ENCODE measurements around the gene SLC35D3. TPM values are rescaled to one million over a fixed set of nuclear protein-coding genes. Genes with fewer than 3 reads are reported as not detected.

Gene SLC35D3
- total RNA-seq, 1 experiment from 2014 or later: 0.39 TPM

- TF ChIP-seq PREB (CRISPR knock-in tag; IDR thresholded peaks at IDR 0.05; ENCODE audit: borderline replicate concordance) (no peak), NFE2L1 (CRISPR knock-in tag; IDR thresholded peaks at IDR 0.05) (no peak), ZSCAN18 (CRISPR knock-in tag; IDR thresholded peaks at IDR 0.05) (no peak), JUN (CRISPR knock-in tag; IDR thresholded peaks at IDR 0.05) (no peak), FOXK1 (CRISPR knock-in tag; IDR thresholded peaks at IDR 0.05) (no peak), NR3C1 (CRISPR knock-in tag; conservative IDR thresholded peaks at IDR 0.05; ENCODE audit: low read depth) (no peak), ETV6 (CRISPR knock-in tag; IDR thresholded peaks at IDR 0.05) (peak; percentile 51; the same call in 1 of the 2 replicates), RORB (CRISPR knock-in tag; IDR thresholded peaks at IDR 0.05) (no peak), ARID4B (CRISPR knock-in tag; IDR thresholded peaks at IDR 0.05; ENCODE audit: borderline replicate concordance) (no peak), ZNF425 (CRISPR knock-in tag; conservative IDR thresholded peaks at IDR 0.05) (peak; percentile 77; the same call in 1 of the 2 replicates), ZNF232 (CRISPR knock-in tag; IDR thresholded peaks at IDR 0.05) (no peak), TEAD4 (CRISPR knock-in tag; IDR thresholded peaks at IDR 0.05) (no peak), ATF1 (CRISPR knock-in tag; IDR thresholded peaks at IDR 0.05) (no peak), ZMAT4 (CRISPR knock-in tag; IDR thresholded peaks at IDR 0.05) (peak; percentile 95), NR1H2 (CRISPR knock-in tag; IDR thresholded peaks at IDR 0.05) (no peak), NR2C2 (CRISPR knock-in tag; IDR thresholded peaks at IDR 0.05) (no peak), ATF3 (CRISPR knock-in tag; conservative IDR thresholded peaks at IDR 0.05) (no peak), SP1 (CRISPR knock-in tag; conservative IDR thresholded peaks at IDR 0.05) (peak; percentile 38; the same call in 1 of the 2 replicates), CTCF (IDR thresholded peaks at IDR 0.05) (no peak), ZNF219 (CRISPR knock-in tag; IDR thresholded peaks at IDR 0.05; ENCODE audit: borderline replicate concordance) (no peak), ATF6 (CRISPR knock-in tag; IDR thresholded peaks at IDR 0.05) (no peak), OVOL2 (CRISPR knock-in tag; IDR thresholded peaks at IDR 0.05; ENCODE audit: borderline replicate concordance) (no peak), NFATC4 (CRISPR knock-in tag; IDR thresholded peaks at IDR 0.05) (no peak), EMX1 (CRISPR knock-in tag; IDR thresholded peaks at IDR 0.05) (no peak), SMAD4 (CRISPR knock-in tag; IDR thresholded peaks at IDR 0.05) (no peak)
Observed at GRCh38 chr6:136956590-136957544, 34.8 kb downstream of the SLC35D3 start (continued).
